ENCODE data around the gene HK2.

The HK2 gene

GRCh38 chr2:74856599-74856998 is 22.7 kb downstream of the HK2 start:
- DNase-seq (ENCODE audit: low read depth in 2 of 2, low spot score in 1 of 2), result no peak

GRCh38 chr2:74857215-74857614 is 23.3 kb downstream of the HK2 start:
- DNase-seq (ENCODE audit: low read depth in 2 of 2, low spot score in 1 of 2), result no peak

GRCh38 chr2:74857725-74858124 is 23.8 kb downstream of the HK2 start:
- no peak for DNase-seq (ENCODE audit: low read depth in 2 of 2, low spot score in 1 of 2)

- DNase-seq (ENCODE audit: low read depth in 2 of 2, low spot score in 1 of 2), result no peak
Observed at GRCh38 chr2:74858281-74858680, 24.4 kb downstream of the HK2 start.

GRCh38 chr2:74860079-74860478 is 26.2 kb downstream of the HK2 start:
- DNase-seq (ENCODE audit: low read depth in 2 of 2, low spot score in 1 of 2), result no peak

- no peak for DNase-seq (ENCODE audit: low read depth in 2 of 2, low spot score in 1 of 2)
Observed at GRCh38 chr2:74860521-74860920, 26.6 kb downstream of the HK2 start.

- no peak for DNase-seq (ENCODE audit: low read depth in 2 of 2, low spot score in 1 of 2)
Observed at GRCh38 chr2:74861531-74861930, 27.6 kb downstream of the HK2 start.

- no peak for DNase-seq (ENCODE audit: low read depth in 2 of 2, low spot score in 1 of 2)
Observed at GRCh38 chr2:74862020-74862964, 28.4 kb downstream of the HK2 start.

- DNase-seq (ENCODE audit: low read depth in 2 of 2, low spot score in 1 of 2), result no peak
Observed at GRCh38 chr2:74863802-74864248, 29.9 kb downstream of the HK2 start.

- DNase-seq (ENCODE audit: low read depth in 2 of 2, low spot score in 1 of 2), result no peak
Observed at GRCh38 chr2:74864728-74865722, 31.1 kb downstream of the HK2 start.

GRCh38 chr2:74865770-74866674 is 32.1 kb downstream of the HK2 start:
- DNase-seq (ENCODE audit: low read depth in 2 of 2, low spot score in 1 of 2), result no peak

GRCh38 chr2:74867841-74868658 is 34.1 kb downstream of the HK2 start:
- DNase-seq (ENCODE audit: low read depth in 2 of 2, low spot score in 1 of 2), result no peak

- no peak for DNase-seq (ENCODE audit: low read depth in 2 of 2, low spot score in 1 of 2)
Observed at GRCh38 chr2:74869517-74869916, 35.6 kb downstream of the HK2 start.

- DNase-seq (ENCODE audit: low read depth in 2 of 2, low spot score in 1 of 2), result no peak
Observed at GRCh38 chr2:74870951-74871350, 37.0 kb downstream of the HK2 start.

GRCh38 chr2:74871414-74871813 is 37.5 kb downstream of the HK2 start:
- DNase-seq (ENCODE audit: low read depth in 2 of 2, low spot score in 1 of 2), result no peak

- DNase-seq (ENCODE audit: low read depth in 2 of 2, low spot score in 1 of 2), result no peak
Observed at GRCh38 chr2:74872389-74872836, 38.5 kb downstream of the HK2 start.

- DNase-seq (ENCODE audit: low read depth in 2 of 2, low spot score in 1 of 2), result no peak
Observed at GRCh38 chr2:74873012-74873665, 39.2 kb downstream of the HK2 start.

GRCh38 chr2:74873678-74874640 is 40.0 kb downstream of the HK2 start:
- no peak for DNase-seq (ENCODE audit: low read depth in 2 of 2, low spot score in 1 of 2)
